Non-pigmented ciliary epithelial cell (primary cell): ENCODE results near the gene CFAP251.
"Not testable (repeated sequence)": the region's sequence is repeated elsewhere in the genome, so short reads cannot be mapped to it uniquely, and the experiment has no call there.

ENCODE experiments used
- DNase-seq: peaks from one replicate; pipeline ENCODE4 v3.0.0-alpha.2; 2010; ENCODE audit warnings: low read depth

The CFAP251 gene

DNA sequence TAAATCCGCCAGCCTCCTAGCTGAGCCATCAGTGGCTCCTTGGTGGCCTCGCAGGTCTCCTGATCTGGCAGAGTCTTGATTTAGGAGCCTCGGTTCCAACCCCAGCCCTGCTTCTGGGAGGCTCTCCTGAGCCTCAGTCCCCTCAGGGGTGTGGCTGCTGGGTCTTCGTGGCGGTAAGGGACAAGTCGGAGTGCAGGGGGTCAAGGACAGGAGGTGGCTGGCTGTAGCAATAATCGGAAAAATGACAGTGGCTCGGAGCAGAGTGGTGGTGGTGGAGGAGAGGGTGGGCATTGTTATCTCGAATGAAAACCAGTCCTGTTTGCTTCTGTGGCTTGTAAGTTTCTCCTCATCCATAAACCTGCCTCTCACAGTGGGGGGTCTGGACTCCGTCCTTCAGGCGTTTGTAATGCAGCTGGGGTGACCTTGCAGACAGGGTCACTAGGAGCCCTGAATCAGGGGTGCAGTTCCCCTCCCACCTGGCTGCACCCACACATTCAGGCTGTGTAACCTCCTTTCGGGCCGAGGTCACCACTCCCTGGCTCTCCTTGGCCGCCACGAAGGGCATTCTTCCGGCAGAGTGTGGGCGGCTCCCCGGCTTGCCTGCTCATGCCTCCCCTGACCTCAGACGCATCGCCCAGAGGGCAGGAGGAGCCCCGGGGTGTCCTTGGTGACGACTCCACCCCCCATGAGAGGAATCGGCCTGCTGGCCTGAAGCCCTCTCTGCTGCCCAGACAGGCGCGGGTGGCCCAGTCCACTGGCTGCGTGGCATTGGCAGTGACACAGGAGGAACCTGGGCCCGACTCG, 111.4 kb downstream of the CFAP251 start:
- no peak for DNase-seq

DNA sequence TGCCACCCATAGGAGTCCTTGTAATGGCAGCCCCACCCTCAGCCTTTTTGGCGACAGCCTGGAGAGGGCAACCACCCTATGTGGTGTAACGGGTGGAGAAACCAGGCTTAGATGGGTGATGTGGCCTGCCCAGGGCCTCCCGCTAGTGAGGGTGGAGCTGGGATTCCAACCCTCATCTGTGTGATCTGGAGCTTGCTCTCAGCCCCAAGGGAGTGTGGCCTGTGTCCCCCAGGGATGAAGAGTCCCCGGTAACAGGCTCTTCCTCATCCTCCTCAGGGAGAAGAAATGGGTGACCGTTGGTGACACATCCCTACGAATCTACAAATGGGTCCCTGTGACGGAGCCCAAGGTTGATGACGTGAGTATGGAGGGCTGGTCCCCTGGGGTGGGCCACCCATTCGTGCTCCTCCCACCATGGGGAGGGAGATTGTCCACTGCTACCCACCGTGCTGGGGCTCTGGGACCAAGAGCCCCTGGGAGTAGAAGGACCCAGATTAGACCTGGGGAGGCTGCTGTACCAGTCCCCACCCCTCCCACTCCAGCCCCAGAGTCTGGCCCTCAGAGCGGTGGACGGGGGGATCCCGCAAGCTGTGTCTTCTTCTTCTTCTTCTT, 112.1 kb downstream of the CFAP251 start:
- DNase-seq, result no peak

DNA sequence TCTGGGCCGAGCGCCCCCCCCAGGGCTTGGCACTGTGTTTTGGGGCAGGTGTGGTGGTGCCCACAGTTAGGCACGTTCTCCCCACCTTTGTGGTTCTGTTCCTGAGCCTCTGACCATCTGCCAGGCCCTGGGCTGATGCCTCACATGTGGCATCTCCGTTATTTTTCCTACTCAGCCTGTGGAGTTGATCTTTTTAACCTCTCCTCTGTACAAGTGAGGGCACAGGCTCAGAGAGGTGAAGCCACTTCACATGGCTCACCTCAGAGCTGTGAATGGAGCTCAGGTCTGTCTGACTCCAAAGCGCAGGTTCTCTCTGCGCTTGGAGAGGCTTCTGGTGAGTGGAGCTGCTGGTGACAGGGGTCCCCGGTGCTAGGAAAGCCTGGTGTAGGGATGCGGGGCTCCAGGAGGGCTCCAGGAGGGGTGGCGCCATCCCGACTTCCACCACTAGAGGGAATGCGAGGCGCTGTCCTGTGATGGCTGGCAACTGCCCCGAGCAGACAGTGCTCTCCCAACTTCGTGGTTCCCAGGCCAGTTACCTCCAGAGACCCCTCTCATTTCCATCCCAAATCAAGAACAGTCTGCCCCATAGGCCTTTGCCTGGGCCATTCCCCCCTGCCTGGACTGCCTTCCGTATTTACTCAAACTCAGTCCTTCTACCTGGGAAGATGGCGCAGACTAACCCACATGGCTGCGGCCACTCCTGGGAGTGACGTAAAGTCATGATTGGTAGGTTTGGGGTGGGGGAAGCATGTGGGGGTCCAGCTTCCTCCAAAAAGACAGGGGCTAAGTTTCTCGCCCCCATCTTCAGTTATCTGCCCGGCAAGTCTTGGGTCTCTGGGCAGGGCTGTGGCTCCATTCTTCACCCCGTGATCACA, 113.2 kb downstream of the CFAP251 start:
- DNase-seq, result no peak

DNA sequence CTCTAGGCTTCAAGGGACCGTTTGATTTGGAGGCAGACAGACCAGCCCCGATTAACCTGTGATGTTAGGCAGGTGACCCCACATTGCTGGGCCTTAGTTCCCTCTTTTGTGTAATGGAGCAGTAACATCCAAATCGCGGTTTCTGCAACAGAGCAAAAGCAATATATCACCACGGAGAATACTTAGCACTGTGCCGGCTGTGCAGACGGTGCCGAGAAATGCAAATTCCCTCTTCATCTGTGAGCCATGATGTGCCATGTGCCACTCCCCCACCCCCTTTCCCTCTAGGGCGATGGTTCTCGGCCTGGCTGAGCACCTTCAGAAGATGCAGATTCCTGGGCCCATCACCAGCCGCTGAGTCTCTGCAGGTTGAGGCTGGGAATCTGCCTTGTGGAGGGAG, 114.2 kb downstream of the CFAP251 start:
- no peak for DNase-seq

DNA sequence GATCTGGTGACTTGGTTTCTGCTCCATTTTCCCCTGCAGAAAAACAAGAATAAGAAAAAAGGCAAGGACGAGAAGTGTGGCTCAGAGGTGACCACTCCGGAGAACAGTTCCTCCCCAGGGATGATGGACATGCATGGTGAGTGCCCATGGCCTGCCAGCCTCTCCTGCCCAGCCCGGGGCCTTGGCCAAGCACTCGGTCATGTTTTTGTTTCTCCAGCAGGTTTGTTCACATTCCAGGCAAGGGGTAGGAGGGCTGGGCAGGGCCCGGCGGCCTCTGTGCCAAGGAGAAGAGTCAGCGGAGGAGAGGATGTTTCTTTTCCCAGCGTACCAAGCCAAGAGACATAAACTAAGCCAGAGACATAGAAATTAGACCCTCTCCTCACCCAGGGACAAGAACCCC, 116.9 kb downstream of the CFAP251 start:
- DNase-seq, result no peak

DNA sequence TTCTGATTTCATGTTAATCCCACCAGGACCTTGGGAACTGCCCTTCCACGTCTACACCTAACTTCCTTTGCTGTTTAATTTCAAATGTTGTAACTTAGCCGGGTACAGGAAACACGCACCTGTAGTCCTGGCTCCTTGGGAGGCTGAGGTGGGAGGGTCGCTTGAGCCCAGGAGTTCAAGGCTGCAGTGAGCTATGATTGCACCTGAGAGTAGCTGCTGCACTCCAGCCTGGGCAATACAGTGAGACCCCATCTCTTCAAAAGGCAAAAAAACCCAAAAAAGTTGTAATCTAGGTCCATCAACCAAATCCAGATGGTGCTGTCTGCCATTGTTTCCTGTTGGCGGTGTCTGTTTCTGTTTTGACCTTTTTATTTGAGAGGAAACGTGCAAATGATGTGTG, 117.8 kb downstream of the CFAP251 start:
- DNase-seq, result no peak

DNA sequence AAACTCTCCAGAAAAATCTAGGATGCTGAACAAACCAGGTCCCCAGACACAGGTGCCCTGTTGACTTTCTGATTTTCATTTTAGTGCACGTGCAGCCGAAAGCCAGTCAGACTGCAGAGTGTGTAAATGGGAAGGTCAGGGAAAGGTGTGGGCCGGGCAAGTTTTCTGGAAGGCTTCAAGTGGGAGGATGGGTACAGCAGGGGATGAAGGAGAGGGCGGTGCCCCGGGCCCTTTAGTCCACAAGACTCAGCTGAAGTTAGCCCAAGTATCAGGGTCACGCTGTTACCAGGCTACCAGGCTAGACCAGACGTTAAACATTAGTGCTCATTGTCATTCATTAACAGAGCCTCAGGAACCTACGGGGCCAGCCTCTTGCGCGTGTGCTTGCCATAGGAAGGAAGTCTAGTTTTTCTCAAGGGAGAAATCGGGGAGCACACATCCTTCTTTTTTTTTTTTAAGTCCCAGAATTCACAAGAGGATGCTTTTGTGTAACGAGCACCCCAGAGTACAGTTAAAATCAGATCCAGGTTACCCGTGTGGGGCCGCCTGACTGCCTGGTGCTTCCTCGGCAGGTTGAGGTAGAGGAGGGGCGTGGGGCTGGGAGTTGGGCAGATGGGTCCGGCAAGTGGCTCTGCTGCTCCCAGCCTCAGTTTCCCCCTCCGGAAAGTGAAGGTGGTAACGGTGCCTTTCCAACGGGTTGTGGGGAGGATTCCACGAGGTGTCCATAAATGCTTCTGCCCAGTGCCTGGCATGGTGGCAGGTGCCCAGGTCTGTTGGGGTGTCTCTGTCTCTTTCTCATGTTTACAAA, 122.4 kb downstream of the CFAP251 start:
- no peak for DNase-seq

DNA sequence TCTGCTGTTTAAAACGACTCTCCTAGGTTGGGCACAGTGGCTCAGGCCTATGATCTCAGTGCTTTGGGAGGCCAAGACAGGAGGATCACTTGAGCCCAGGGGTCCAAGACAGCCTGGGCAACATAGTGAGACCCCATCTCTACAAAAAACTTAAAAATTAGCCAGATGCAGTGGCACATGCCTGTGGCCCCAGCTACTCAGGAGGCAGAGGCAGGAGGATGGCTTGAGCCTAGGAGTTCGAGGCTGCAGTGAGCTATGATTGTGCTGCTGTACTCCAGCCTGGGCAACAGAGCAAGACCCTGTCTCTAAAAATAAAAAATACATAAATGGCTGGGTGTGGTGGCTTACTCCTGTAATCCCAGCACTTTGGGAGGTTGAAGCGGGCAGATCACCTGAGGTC, 123.1 kb downstream of the CFAP251 start:
- not testable (repeated sequence) for DNase-seq

DNA sequence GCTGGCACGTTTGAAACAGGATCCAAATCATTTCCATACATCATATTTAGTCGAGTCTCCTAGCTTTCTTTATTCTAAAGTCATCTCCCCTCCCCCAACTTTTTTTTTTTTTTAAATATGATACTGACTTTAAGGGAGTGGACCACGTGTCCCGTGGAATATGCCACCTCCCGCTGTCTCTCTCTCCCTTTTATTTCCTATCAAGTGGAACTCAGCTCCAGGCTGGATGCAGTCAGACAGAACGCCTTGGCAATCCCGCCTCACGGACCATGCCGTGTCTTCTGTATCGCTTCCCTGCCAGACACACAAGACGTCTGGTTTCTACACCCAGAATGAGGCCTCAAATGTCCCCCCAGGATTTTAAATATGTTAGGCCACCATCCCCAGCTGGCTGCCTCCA, 124.5 kb downstream of the CFAP251 start:
- DNase-seq, result no peak

DNA sequence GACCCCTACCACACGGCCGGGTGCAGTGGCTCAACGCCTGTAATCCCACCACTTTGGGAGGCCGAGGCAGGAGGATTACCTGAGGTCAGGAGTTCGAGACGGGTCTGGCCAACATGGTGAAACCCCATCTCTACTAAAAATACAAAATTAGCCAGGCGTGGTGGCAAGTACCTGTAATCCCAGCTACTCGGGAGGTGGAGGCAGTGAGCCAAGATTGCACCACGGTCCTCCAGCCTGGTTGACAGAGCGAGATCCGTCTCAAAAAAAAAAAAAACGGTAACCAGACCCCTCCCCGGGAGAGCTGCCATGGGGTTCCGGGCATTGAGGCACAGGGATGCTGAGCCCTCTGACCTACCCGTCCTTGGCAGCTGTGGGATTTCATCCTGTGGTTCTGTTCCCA, 125.1 kb downstream of the CFAP251 start:
- no peak for DNase-seq

DNA sequence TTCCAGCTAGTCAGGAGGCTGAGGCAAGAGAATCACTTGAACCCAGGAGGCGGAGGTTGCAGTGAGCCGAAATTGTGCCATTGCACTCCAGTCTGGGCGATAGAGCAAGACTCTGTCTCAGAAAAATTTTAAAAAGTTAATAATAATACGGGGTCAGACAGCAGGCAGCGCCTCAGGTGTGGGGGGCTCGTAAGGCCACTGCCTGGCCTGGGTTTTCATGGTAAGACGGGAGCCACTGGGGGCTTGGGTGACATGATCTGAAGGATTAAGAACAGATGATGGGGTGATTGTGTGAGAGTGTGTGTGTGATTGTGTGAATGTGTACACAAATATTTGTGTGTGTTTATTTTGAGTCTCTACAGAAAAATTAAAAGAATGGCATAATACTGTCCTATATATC, 126.9 kb downstream of the CFAP251 start:
- DNase-seq, result no peak

DNA sequence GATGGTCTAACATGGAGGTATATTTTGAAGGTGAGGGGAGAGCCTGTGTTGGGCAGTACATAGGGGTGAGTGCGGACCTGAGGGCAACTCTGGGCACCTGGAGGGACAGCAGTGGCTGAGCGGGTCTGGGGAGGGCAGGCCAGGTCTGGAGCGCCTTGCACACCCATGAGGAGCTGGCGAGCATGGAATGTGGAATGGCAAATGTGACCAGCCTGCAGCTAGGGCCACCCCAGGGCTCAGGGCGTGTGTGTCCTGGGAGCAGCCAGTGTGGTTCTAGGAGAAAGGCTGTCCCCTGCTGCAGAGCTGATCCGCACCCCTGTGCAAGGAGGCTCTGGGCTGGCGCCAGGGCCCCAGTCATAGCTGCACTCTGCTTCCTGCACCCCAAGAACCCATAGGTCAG, 127.8 kb downstream of the CFAP251 start:
- no peak for DNase-seq

DNA sequence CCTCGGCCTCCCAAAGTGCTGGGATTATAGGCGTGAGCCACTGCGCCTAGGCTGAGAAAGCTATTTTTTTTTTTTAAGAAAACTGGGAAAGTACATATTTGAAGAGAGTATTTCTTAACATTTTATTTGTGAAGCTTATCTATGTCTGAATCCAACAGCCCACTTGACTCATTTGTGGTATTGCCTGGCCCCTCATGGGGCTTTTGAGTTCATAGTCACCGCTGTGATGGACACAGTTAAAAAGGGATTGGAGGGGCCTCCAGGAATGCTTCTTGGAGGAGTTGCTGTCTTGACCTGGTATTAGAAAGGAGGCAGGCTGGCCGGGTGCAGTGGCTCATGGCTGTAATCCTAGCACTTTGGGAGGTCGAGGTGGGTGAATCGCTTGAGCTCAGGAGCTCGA, 129.8 kb downstream of the CFAP251 start:
- DNase-seq, result no peak

DNA sequence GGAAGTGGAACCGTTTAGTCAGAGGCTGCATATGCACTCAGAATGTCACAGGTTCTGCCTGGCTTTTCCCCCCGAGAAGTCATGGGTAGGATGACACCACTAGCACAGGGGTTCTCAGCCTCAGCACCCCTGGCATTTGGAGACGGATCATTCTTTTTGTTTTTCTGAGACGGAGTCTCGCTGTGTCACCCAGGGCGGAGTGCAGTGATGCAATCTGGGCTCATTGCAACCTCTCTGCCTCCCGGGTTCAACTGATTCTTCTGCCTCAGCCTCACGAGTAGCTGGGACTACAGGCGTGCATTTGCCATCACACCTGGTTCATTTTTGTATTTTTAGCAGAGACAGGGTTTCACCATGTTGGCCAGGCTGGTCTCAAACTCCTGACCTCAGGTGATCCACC, 131.4 kb downstream of the CFAP251 start:
- no peak for DNase-seq

DNA sequence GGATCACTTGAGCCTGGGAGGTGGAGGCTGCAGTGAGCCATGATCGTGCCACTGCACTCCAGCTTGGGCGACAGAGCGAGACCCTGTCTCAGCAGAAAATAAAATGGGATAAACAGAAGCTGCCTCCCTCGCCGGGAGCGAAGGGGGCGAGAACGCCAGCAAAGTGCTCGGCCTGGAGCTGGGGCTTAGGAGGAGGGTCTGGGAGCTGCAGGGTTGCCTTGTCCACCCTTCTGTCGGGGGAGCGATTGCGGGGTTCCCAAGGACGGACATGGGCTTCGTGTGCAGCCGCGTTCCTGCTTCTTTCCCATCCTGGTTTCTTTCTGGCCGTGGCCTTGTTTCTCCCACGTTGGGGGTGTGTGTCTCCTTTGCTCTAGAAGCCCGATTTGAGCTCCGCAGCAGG, 132.3 kb downstream of the CFAP251 start:
- DNase-seq, result no peak

DNA sequence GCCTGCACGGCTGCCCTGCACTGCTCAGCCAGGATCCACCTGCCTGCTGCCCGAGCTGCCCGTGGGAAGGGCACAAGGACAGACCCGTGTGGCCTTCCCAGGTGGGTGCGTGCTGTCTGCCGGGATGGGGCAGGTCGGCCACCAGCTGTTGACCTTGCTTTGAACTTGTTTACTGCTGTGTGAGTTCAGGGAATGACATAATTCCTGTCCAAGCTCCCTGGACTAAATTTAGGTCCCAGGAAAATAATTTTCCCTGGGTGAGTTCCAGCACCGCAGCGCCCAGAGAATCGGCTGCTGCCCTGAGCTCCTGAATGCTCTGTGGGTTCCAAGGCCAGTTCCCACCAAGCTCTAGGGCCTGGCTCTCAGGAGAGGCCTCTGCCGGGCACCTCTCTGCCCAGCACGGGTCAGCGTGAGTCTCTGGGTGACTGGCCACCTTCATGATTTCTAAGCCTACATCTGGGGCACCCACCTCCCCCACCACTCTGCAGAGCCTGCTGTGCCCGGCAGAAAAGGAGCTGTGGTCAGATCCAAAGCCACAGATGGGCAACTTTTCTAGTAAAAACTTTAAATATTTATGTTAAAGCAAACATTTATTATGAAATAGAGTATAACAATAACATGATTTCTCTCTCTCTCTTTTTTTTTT, 133.0 kb downstream of the CFAP251 start:
- no peak for DNase-seq

DNA sequence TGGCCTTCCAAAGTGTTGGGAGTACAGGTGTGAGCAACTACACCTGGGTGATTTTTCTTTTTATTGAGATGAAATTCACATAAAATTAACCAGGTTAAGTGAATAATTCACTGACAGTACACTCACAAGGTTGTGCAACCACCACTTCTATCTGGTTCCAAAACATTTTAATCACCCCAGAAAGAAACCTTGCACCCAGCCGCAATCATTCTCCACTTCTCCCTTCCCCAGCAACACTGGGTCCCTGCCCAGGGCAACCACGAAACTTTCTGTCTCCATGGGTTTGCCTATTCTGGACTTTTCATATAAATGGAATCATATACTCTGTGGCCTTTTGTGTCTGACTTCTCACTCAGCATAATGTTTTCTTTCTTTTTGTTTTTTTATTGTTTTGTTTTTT, 133.9 kb downstream of the CFAP251 start:
- no peak for DNase-seq
